Measurements from ENCODE around the gene KIF18B. TPM values are rescaled to one million over a fixed set of nuclear protein-coding genes. Genes with fewer than 3 reads are reported as not detected.

KIF18B gene
- total RNA-seq, 1 donor from 2014 or later = 10.4 TPM

GRCh38 chr17:44935116-44935515 is 12.5 kb downstream of the KIF18B start:
- no peak for ATAC-seq

GRCh38 chr17:44934745-44935105 is 12.8 kb downstream of the KIF18B start:
- ATAC-seq = no peak

GRCh38 chr17:44933824-44934744 is 13.5 kb downstream of the KIF18B start:
- ATAC-seq = peak; percentile 12

- ATAC-seq = no peak
Measured at GRCh38 chr17:44932787-44933097, 14.8 kb downstream of the KIF18B start.

GRCh38 chr17:44932096-44932786 is 15.3 kb downstream of the KIF18B start:
- no peak for ATAC-seq

- ATAC-seq = no peak
Measured at GRCh38 chr17:44931376-44931775, 16.2 kb downstream of the KIF18B start.

GRCh38 chr17:44930667-44931066 is 16.9 kb downstream of the KIF18B start:
- ATAC-seq = no peak

GRCh38 chr17:44928950-44929720 is 18.4 kb downstream of the KIF18B start:
- no peak for ATAC-seq

GRCh38 chr17:44928136-44928535 is 19.4 kb downstream of the KIF18B start:
- no peak for ATAC-seq

- no peak for ATAC-seq
Measured at GRCh38 chr17:44927696-44928095, 19.9 kb downstream of the KIF18B start.

- no peak for ATAC-seq
Measured at GRCh38 chr17:44926821-44927525, 20.6 kb downstream of the KIF18B start.

GRCh38 chr17:44925731-44926697 is 21.6 kb downstream of the KIF18B start:
- ATAC-seq = no peak

- no peak for ATAC-seq
Measured at GRCh38 chr17:44924107-44924544, 23.4 kb downstream of the KIF18B start.

GRCh38 chr17:44922746-44923470 is 24.7 kb downstream of the KIF18B start:
- no peak for ATAC-seq

GRCh38 chr17:44922136-44922535 is 25.4 kb downstream of the KIF18B start:
- no peak for ATAC-seq

GRCh38 chr17:44921122-44921882 is 26.3 kb downstream of the KIF18B start:
- ATAC-seq = no peak

GRCh38 chr17:44920565-44920940 is 27.0 kb downstream of the KIF18B start:
- ATAC-seq = no peak

- ATAC-seq = peak; percentile 81
Measured at GRCh38 chr17:44919885-44920564, 27.5 kb downstream of the KIF18B start.

- ATAC-seq = no peak
Measured at GRCh38 chr17:44919411-44919810, 28.2 kb downstream of the KIF18B start.
